Neural cell (in vitro differentiated cells): ENCODE data around the gene UBP1.

Source experiments
- EP300 ChIP-seq: fragments of 450-650 bp; conservative IDR thresholded peaks from 2 replicates; pipeline ENCODE4 v1.6.1; 2014; ENCODE audit warnings: antibody characterized with exemption, mild to moderate bottlenecking, moderate library complexity; ENCODE audit not compliant: poor library complexity, severe bottlenecking
- POLR2AphosphoS5 ChIP-seq: IDR thresholded peaks from 2 replicates; pipeline ENCODE4 v1.6.1; 2012
- RAD21 ChIP-seq: fragments of 450-650 bp; conservative IDR thresholded peaks from 2 replicates; pipeline ENCODE4 v1.6.1; 2014; ENCODE audit warnings: antibody characterized with exemption, mild to moderate bottlenecking, moderate library complexity
- REST ChIP-seq: IDR thresholded peaks from 2 replicates; pipeline ENCODE4 v1.6.1; 2012; ENCODE audit warnings: borderline replicate concordance

GRCh38 chr3:33467786-33468185 is 27.6 kb upstream of the UBP1 start:
- TF ChIP-seq REST: no peak
- no peak for TF ChIP-seq RAD21
- TF ChIP-seq POLR2AphosphoS5: no peak
- TF ChIP-seq EP300: no peak
